ENCODE measurements around the gene ACBD3. TPM values are rescaled to one million over a fixed set of nuclear protein-coding genes. Genes with fewer than 3 reads are reported as not detected.

ACBD3 gene
- total and polyA plus RNA-seq, 10 of the 15 experiments (the other 5 are each of a cell fraction or from before 2014, with no cell fraction given) = 7.5 to 27.9 (median 20.3) TPM

- FAIRE-seq = peak; percentile 83
- intact Hi-C loops (cut with micrococcal nuclease; ENCODE audit: unreplicated experiment) = no loop called here
- in situ Hi-C loops (cut with MboI) = no loop called here
- BruUV-seq (replicated peaks) = no TSS peak
- DNase-seq (ENCODE audit: low read depth, low spot score) = no peak
- ChIA-PET CTCF (interaction anchor here (1.2 to 2.5 kb wide), 6 partner anchors 10 to 112 kb away, joined by 3 to 12 read pairs (median 4); no protein-coding TSS in a partner anchor), POLR2A (interaction anchor here (0.6 to 1.4 kb wide), 3 partner anchors 9 to 1672 kb away, joined by 3 to 7 read pairs (median 3); partner anchors contain the start of gene SDE2), RAD21 (ENCODE audit: unreplicated experiment) (interaction anchor here (0.6 to 1.3 kb wide), 4 partner anchors 20 to 234 kb away, joined by 3 to 5 read pairs (median 3); no protein-coding TSS in a partner anchor), SMC1A (ENCODE audit: uncharacterized antibody, unreplicated experiment) (interaction anchor here (1.5 to 4.3 kb wide), 4 partner anchors 9 to 34 kb away, joined by 3 to 16 read pairs (median 7); no protein-coding TSS in a partner anchor)
- H3K9ac ChIP-seq (ENCODE audit: control insufficient read depth, insufficient read depth, low read length) = no peak overlapping the region
- H3K9me3 ChIP-seq (replicated peaks; ENCODE audit: control insufficient read depth, insufficient read depth, low read length) = no peaks in the 10 kb centered on the region
- TF ChIP-seq KDM1A (IDR thresholded peaks at IDR 0.05; ENCODE audit: borderline replicate concordance) = no peak
- no peak for TF ChIP-seq SREBF1 (IDR thresholded peaks at IDR 0.05; ENCODE audit: low read length)
- TF ChIP-seq SMC3 (IDR thresholded peaks at IDR 0.05; ENCODE audit: borderline replicate concordance, low read length) = no peak
- no peak for TF ChIP-seq PKNOX1 (IDR thresholded peaks at IDR 0.05)
- TF ChIP-seq TARDBP (IDR thresholded peaks at IDR 0.05; ENCODE audit: borderline replicate concordance) = no peak
- TF ChIP-seq RFX5 (IDR thresholded peaks at IDR 0.05; ENCODE audit: low read depth, low read length) = no peak
- no peak for TF ChIP-seq BACH1 (IDR thresholded peaks at IDR 0.05; ENCODE audit: borderline replicate concordance)
- TF ChIP-seq KLF5 (IDR thresholded peaks at IDR 0.05; ENCODE audit: partially characterized antibody) = no peak
- TF ChIP-seq ZBTB40 (IDR thresholded peaks at IDR 0.05; ENCODE audit: borderline replicate concordance) = no peak
- TF ChIP-seq FOXK2 (IDR thresholded peaks at IDR 0.05) = no peak
- no peak for TF ChIP-seq NFYA (IDR thresholded peaks at IDR 0.05; ENCODE audit: borderline replicate concordance, low read depth, low read length)
- no peak for TF ChIP-seq RAD21 (IDR thresholded peaks at IDR 0.05; ENCODE audit: insufficient read depth, low read depth, low read length)
- no peak for TF ChIP-seq TCF12 (IDR thresholded peaks at IDR 0.05; ENCODE audit: low read depth, low read length)
- H3K27ac ChIP-seq (ENCODE audit: control insufficient read depth, insufficient read depth) = no peak overlapping the region
- H3K79me2 ChIP-seq (ENCODE audit: control insufficient read depth, insufficient read depth, low read length) = no peaks in the 10 kb centered on the region
- H3K4me1 ChIP-seq (ENCODE audit: control insufficient read depth, insufficient read depth, low read length) = peaks cover 10% of the 10 kb centered on the region; the same call in 1 of the 2 replicates
- no peak overlapping the region for H3K4me3 ChIP-seq
- no peaks in the 10 kb centered on the region for H3K27me3 ChIP-seq (replicated peaks in 1 of 2; ENCODE audit: control insufficient read depth in 2 of 2, insufficient read depth in 2 of 2, low read length in 1 of 2)
- WGBS (ENCODE audit: insufficient coverage, insufficient replicate concordance, low lambda C conversion rate, missing lambda C conversion rate) = 94% methylated on average over 3 of the region's 3 CpGs
- no peak overlapping the region for H3K4me2 ChIP-seq (ENCODE audit: control insufficient read depth, insufficient read depth)
- H2AFZ ChIP-seq (ENCODE audit: control insufficient read depth, low read depth, low read length) = no peak overlapping the region
- no peaks in the 10 kb centered on the region for H3K36me3 ChIP-seq (ENCODE audit: control insufficient read depth in 2 of 2, insufficient read depth in 2 of 2, low read length in 1 of 2)
- 0 out of 3 replicates have a peak, but pooled peaks have one; percentile 16 for ATAC-seq
- H4K20me1 ChIP-seq (ENCODE audit: control insufficient read depth, insufficient read depth) = no peaks in the 10 kb centered on the region
Observed at GRCh38 chr1:226098870-226099835, 87.4 kb downstream of the ACBD3 start.

Data from GM12878 (cell line).